Iris pigment epithelial cell (primary cell): ENCODE data around the gene SMPD2.

Experiments used
- DNase-seq: peaks from one replicate; pipeline ENCODE4 v3.0.0-alpha.2; 2011; ENCODE audit warnings: low read depth

Gene SMPD2

GRCh38 chr6:109485266-109485935 is 44.9 kb downstream of the SMPD2 start:
- DNase-seq: no peak

- DNase-seq: no peak
These were observed 45.5 kb downstream of the SMPD2 start for GRCh38 chr6:109486068-109486467.

GRCh38 chr6:109488001-109488400 is 47.5 kb downstream of the SMPD2 start:
- DNase-seq: no peak

- no peak for DNase-seq
These were observed 50.2 kb downstream of the SMPD2 start for GRCh38 chr6:109490713-109491112.

GRCh38 chr6:109491207-109491938 is 50.8 kb downstream of the SMPD2 start:
- peak; percentile 35 for DNase-seq
